Choroid plexus epithelial cell (primary cell): ENCODE results near the gene PARP11.

Experiments
- DNase-seq: peaks from one replicate; pipeline ENCODE4 v3.0.0-alpha.2; 2010; ENCODE audit warnings: low read depth
- H3K4me3 ChIP-seq: 2 replicates; pipeline ENCODE4 v1.5.1; 2011; ENCODE audit warnings: low read depth, mild to moderate bottlenecking, control low read depth, low read length, moderate library complexity
- CTCF ChIP-seq: conservative IDR thresholded peaks from 2 replicates; pipeline ENCODE4 v1.5.1; 2011; ENCODE audit warnings: low read depth, mild to moderate bottlenecking, control low read depth, inconsistent platforms, low read length, moderate library complexity

The PARP11 gene

GRCh38 chr12:3872800-3873636 lies at the start of gene PARP11:
Gene PARP11 (minus strand): TSS chr12:3873399. CDS start chr12:3873229, 170 bp downstream.
- no peak for TF ChIP-seq CTCF
- H3K4me3 ChIP-seq, result peak within 1 kb of the TSS; percentile 79

DNA sequence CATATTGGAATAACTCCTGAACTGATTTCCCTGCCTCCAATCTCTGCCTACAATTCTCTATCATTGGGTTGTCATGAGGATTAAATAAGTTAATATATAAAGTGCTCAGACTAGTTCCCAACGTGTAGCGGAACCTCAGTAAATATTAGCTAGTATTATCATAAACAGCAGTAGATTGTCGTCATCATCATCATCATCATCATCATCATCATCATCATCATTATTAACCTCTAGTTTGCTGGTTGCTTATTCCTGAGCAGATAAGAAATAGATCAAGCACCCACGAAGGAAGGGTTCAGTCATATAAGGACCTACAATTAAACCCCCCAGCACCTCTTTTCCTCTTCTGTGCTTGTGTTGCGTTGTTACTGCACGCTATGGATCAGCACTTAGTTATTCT lies 48.8 kb upstream of the PARP11 start:
- no peak for TF ChIP-seq CTCF
- no peak for DNase-seq
- no peak overlapping the region for H3K4me3 ChIP-seq

More at GRCh38 chr12:3872800-3873636, at the start of gene PARP11:
- DNase-seq, result peak; percentile 98

DNA sequence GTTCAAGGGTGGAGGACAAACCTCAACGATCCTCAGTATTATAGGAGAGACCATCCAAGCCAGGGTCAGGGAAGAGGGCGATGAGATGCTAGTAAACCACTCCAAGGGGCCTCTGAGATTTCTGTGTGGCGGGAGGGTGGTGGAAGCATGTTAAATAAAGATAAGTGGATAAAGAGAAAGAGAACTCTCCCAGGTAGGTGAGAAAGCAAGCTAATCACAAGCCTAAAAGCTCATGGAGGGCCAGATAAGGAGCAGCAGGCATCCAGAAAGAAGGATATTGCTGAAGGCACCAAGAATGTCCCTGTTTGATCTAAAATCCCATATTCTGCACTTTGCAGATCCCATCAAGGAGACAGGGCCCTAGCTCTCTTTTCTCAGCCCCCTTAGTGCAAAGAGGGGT lies 48.3 kb upstream of the PARP11 start:
- DNase-seq, result no peak
- no peak overlapping the region for H3K4me3 ChIP-seq
- TF ChIP-seq CTCF, result no peak

DNA sequence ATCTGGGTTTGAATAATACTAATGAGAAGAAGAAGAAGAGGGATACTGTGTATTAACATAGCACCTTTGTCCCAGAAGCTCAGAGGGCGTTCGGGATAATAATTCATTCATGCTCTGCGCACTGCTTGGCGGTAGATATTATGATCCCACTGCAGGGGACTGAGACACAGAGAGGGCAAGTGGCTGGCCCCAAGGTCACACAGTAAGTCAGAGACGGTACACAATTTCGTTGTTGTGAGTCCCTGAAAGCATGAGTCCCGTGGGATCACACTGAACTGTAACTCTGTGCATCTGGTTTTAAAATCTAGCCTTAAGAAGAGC lies 47.9 kb upstream of the PARP11 start:
- DNase-seq, result no peak
- no peak for TF ChIP-seq CTCF

GRCh38 chr12:3920351-3921150 lies 47.4 kb upstream of the PARP11 start:
- peak; percentile 16 for DNase-seq
- TF ChIP-seq CTCF, result no peak
- no peak overlapping the region for H3K4me3 ChIP-seq

More for the DNA sequence above, 47.9 kb upstream of the PARP11 start:
- no peak overlapping the region for H3K4me3 ChIP-seq

DNA sequence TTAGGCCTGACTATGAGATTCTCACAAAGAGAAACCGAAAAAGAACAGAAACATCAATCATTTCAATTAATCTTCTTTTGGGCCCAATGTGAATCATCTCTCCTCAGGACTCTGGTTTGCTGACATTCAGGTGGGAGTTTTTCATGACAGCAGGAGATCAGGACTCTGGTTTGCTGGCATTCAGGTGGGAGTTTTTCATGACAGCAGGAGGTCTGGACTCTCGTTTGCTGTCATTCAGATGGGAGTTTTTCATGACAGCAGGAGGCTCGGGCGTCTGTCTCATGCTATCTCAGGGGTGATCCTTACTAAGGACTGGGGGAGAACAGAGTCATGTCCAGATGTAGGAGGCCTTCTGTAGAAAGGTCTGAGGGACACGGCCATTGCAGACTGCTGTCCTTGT lies 40.1 kb upstream of the PARP11 start:
- no peak for DNase-seq
- TF ChIP-seq CTCF, result no peak
- no peak overlapping the region for H3K4me3 ChIP-seq
